ENCODE measurements around the gene TDRD3.

The TDRD3 gene

GRCh38 chr13:60620611-60621395 lies 223.8 kb downstream of the TDRD3 start:
- H3K36me3 ChIP-seq (ENCODE audit: control insufficient read depth, insufficient read depth, low read length, severe bottlenecking) = no peaks in the 10 kb centered on the region
- peaks cover 61% of the 10 kb centered on the region for H3K27me3 ChIP-seq (replicated peaks; ENCODE audit: control insufficient read depth, insufficient read depth, low read length)
- no peaks in the 10 kb centered on the region for H3K4me1 ChIP-seq (ENCODE audit: control insufficient read depth, insufficient read depth, low read length)
- no peak overlapping the region for H3K9ac ChIP-seq (ENCODE audit: low read length)
- no peak for DNase-seq (ENCODE audit: low read depth)
- H3K9me3 ChIP-seq (ENCODE audit: control insufficient read depth, low read length) = no peaks in the 10 kb centered on the region
- H3K4me3 ChIP-seq (ENCODE audit: low read length) = no peak overlapping the region

GRCh38 chr13:60623151-60623550 lies 226.1 kb downstream of the TDRD3 start:
- Histone ChIP-seq H3K27me3 (replicated peaks; ENCODE audit: control insufficient read depth, insufficient read depth, low read length) (peaks cover 60% of the 10 kb centered on the region), H3K4me1 (ENCODE audit: control insufficient read depth, insufficient read depth, low read length) (no peaks in the 10 kb centered on the region), H3K9ac (ENCODE audit: low read length) (no peak overlapping the region), H3K4me3 (ENCODE audit: low read length) (no peak overlapping the region), H3K36me3 (ENCODE audit: control insufficient read depth, insufficient read depth, low read length, severe bottlenecking) (no peaks in the 10 kb centered on the region), H3K9me3 (ENCODE audit: control insufficient read depth, low read length) (no peaks in the 10 kb centered on the region)
- DNase-seq (ENCODE audit: low read depth) = no peak
